GM12873 (cell line): ENCODE data around the gene CHN1.

Experiments
- CTCF ChIP-seq: IDR thresholded peaks from 2 replicates; pipeline ENCODE4 v1.5.1; 2012; ENCODE audit warnings: low read depth, mild to moderate bottlenecking, moderate library complexity, low read length, control low read depth; ENCODE audit not compliant: insufficient read depth; ENCODE audit errors: missing control alignments

Gene CHN1

DNA sequence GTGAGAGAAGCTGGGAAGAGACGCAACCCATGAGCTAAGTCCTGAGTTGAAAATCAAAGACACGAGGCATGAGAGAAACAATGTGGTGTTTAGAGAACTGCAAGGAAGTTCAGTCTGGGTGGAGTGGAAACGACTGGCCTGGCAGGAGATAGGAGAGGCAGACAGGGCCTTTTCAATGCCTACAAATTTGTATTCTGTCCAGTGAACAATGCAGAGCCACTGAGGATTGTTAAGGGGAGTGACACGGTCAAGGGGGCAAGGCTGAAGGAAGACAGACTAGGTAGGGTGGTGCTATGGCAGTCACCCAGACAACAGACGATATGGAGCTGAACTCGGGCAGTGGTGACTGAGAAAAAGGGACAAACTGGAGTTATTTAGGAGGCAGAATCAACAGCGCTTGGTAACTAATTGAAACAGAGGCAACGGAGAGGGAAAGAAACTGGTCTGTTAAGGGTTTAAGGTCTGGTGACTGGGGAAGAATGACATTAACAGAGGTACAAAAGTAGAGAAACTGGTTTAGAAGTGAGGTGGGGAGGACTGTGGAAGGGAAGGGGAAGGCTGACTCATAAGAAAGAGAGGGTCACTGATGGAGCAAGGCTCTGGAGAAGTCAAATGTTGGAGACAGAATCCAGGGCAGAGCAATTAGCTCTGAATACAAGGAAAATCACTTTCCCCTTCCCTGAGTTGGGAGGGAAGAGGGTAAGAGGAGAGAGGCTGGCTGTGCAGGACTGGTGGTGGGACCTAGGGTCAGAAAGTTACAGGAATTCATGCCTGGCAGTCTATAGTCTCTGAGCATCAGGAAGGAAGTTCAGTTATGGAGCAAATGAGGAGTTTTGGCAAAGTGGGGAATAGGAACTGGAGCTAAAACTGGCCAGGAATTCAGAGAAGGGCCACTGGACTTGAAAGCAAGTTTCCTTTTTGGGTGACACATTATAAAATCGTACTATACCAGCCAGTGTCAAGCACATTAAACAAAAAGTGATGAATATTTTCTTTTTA, 177.5 kb downstream of the CHN1 start:
- TF ChIP-seq CTCF = no peak

DNA sequence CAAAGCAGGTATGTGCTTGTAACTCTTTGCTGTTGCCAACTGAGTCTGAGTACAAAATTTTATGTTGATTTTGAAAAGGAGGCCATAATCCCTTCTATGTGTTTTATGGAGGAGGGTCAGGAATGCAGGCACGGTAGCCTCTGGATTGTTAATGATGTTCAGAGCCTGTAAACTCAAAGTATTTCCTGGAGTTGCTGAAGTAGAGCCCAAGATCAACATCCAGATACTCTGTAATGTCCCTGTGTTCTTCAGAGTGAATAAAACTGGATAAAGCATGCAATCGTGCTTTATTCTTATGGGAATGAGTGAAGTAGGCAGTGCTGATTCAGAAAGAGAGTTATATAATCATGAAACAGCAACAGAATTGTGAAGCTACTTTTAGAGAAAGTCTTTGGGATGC, 179.1 kb downstream of the CHN1 start:
- TF ChIP-seq CTCF = no peak

GRCh38 chr2:174824068-174824467, 181.1 kb downstream of the CHN1 start:
- no peak for TF ChIP-seq CTCF

- TF ChIP-seq CTCF = no peak
Observed at GRCh38 chr2:174821628-174822027, 183.6 kb downstream of the CHN1 start.

GRCh38 chr2:174820361-174820760, 184.8 kb downstream of the CHN1 start:
- no peak for TF ChIP-seq CTCF

DNA sequence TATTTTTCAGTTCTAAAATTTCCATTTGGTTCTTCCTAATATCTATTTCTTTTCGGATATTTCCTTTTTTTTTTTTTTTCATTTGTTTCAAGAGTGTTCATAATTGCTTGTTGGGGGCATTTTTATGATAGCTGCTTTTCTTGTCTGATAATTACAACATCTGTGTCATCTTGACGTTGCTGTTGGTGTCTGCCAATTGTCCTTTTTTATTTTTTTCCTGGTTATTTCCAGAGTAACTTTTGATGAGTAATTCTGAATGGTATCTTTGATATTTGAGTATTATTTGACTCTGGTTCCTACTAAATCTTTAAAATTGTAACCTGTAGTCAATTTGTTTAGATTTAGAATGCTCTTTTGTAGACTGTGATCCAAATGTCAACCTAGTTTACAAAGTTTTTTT, 189.7 kb downstream of the CHN1 start:
- no peak for TF ChIP-seq CTCF

GRCh38 chr2:174812037-174812436, 193.1 kb downstream of the CHN1 start:
- TF ChIP-seq CTCF = no peak
